ENCODE measurements around the gene BNIP5. TPM values are rescaled to one million over a fixed set of nuclear protein-coding genes. Genes with fewer than 3 reads are reported as not detected.

BNIP5 gene
- total and polyA plus RNA-seq, 3 donors from 2014 or later: 0.68 to 0.96 (median 0.87) TPM

GRCh38 chr6:36318690-36319435 is 17.8 kb downstream of the BNIP5 start:
- TF ChIP-seq CTCF (IDR thresholded peaks at IDR 0.05): no peak
- no peak for TF ChIP-seq POLR2A (IDR thresholded peaks at IDR 0.05)
- Histone ChIP-seq H3K4me3 (no peak overlapping the region), H3K4me1 (peaks cover 5% of the 10 kb centered on the region), H3K27me3 (no peaks in the 10 kb centered on the region), H3K36me3 (ENCODE audit: low read depth, missing control alignments) (no peaks in the 10 kb centered on the region), H3K9me3 (no peaks in the 10 kb centered on the region), H3K27ac (no peak overlapping the region)
- WGBS, 2 donors: 84 to 92% methylated on average over 5 to 6 of the region's 6 CpGs
- intact Hi-C loops (cut with DNase I; ENCODE audit: low total_unique reads): no loop called here
- DNase-seq: no peak

DNA sequence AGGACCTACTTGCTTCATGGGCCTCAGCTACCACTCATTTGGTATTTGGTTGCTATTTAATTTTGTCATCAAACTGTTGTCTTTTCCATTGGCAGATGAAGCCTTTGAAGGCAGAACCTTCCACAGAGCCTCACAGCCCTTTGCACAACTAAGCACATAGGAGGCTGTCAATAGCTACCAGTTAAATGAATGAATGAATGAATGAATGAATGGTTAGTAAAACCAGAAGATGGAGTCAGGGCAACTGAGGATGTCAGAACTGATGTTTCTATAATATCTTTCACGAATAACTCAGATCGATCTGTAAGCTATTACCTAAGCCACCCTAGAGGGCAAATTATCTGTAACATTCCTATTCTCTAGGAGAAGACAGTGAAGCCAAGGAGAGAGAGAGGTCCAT is 19.1 kb downstream of the BNIP5 start:
- intact Hi-C loops (cut with DNase I; ENCODE audit: low total_unique reads): no loop called here
- 95 to 97% methylated on average over 2 of the region's 2 CpGs for WGBS, 2 donors
- no peak overlapping the region for H3K27ac ChIP-seq
- peaks cover 17% of the 10 kb centered on the region for H3K4me1 ChIP-seq
- DNase-seq: no peak
- no peaks in the 10 kb centered on the region for H3K36me3 ChIP-seq (ENCODE audit: low read depth, missing control alignments)
- TF ChIP-seq POLR2A (IDR thresholded peaks at IDR 0.05): no peak
- TF ChIP-seq CTCF (IDR thresholded peaks at IDR 0.05): no peak
- no peaks in the 10 kb centered on the region for H3K27me3 ChIP-seq
- no peaks in the 10 kb centered on the region for H3K9me3 ChIP-seq
- no peak overlapping the region for H3K4me3 ChIP-seq

- WGBS, 2 donors: 86 to 88% methylated on average over 5 of the region's 5 CpGs
- intact Hi-C loops (cut with DNase I; ENCODE audit: low total_unique reads): no loop called here
- no peak overlapping the region for H3K27ac ChIP-seq
- H3K4me3 ChIP-seq: no peak overlapping the region
- no peak for DNase-seq
- TF ChIP-seq CTCF (IDR thresholded peaks at IDR 0.05): no peak
- H3K9me3 ChIP-seq: no peaks in the 10 kb centered on the region
- no peaks in the 10 kb centered on the region for H3K36me3 ChIP-seq (ENCODE audit: low read depth, missing control alignments)
- H3K27me3 ChIP-seq: no peaks in the 10 kb centered on the region
- peaks cover 21% of the 10 kb centered on the region for H3K4me1 ChIP-seq
Observed at GRCh38 chr6:36315921-36316320, 20.8 kb downstream of the BNIP5 start.

DNA sequence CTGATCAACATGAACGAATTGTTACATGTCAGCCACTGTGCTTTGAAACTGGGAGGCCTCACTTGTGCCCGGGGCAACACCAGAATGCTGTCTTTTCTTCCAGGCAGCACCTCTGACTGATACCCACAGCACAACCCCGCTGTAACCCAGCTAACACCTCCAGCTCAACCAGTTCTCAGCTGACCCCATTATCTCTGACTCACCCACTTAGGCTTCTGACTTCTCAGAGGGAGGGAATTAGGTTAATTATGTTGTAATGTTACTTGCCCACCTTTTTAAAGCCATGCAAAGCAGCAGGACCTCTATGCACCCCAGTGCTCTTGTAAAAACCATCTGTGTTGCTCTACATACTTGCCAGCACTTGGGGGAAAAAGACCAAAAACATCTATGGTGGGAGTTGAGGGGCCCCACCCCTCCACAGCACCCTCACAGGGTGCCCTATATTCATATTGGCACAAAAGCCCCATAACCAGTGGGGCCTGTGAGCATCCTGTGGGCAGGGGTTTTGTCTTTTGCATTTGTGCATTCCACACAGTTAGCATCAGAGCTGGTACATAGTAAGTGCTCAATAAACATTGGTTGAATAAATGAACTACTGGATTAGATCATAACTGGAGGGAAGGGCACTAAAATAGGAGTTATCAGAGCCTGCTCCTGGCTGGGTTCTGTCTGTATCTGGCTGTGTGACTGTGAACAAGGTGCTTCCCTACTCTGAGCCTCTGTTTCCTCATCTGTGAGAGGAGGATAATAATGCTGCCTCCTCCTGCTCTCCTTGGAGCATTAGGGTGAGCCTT is 22.3 kb downstream of the BNIP5 start:
- no peaks in the 10 kb centered on the region for H3K36me3 ChIP-seq (ENCODE audit: low read depth, missing control alignments)
- H3K4me1 ChIP-seq: peaks cover 24% of the 10 kb centered on the region
- no peak for DNase-seq
- no peaks in the 10 kb centered on the region for H3K27me3 ChIP-seq
- no peaks in the 10 kb centered on the region for H3K9me3 ChIP-seq
- no peak for TF ChIP-seq CTCF (IDR thresholded peaks at IDR 0.05)
- no peak for TF ChIP-seq POLR2A (IDR thresholded peaks at IDR 0.05)
- WGBS, 2 donors: 58 to 74% methylated on average over 3 of the region's 3 CpGs
- intact Hi-C loops (cut with DNase I; ENCODE audit: low total_unique reads): no loop called here
- H3K27ac ChIP-seq: no peak overlapping the region
- no peak overlapping the region for H3K4me3 ChIP-seq

Data from testis (tissue), 3 donors.